ENCODE measurements around the gene MYO9B. TPM values are rescaled to one million over a fixed set of nuclear protein-coding genes. Genes with fewer than 3 reads are reported as not detected.

The MYO9B gene
- polyA plus RNA-seq, 1 donor (not counting 4 experiments of a cell fraction or from before 2014, with no cell fraction given), result 14.3 TPM

DNA sequence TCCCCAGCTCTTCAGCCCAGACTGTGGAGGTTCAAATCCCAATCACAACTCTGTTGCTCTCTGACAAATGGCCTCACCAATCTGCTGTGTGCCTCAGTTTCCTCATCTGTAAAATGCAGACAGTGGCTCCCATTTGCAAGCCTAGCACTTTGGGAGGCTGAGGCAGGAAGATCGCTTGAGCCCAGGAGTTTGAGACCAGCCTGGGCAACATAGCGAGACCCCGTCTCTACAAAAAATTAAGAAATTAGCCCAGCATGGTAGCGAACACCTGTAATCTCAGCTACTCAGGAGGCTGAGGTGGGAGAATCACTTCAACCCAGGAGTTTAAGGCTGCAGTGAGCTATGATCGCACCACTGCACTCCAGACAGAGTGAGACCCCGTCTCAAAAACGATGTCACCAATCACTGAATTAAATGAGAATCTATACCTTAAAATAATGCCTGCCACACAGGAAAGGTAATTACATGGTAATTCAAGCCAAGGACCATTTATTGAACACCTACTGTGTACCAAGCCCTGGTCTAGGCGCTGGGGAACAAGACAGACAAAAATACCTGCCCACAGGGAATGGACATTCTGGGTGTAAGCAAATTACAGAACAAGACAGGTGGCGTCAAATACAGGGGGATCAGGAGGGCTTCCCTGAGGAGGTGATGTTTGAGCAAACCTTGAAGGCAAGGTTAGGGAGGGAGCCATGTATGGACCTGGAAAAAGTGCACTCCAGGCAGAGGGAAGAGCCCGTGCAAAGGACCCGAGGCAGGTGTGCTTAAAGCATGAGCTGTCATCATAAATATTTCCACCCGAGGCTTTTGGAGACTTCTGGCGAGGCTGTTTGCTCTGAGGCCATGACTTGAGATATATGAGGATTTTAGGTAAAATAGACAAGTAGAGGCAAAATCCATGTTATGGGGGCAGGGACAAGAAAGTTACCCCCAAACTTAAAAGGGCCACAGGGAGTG is 162.4 kb downstream of the MYO9B start:
- H3K9ac ChIP-seq (ENCODE audit: control insufficient read depth, extremely low read depth, insufficient read depth, low read length), result no peak overlapping the region
- FAIRE-seq, result no peak
- H3K79me2 ChIP-seq (ENCODE audit: control insufficient read depth, insufficient read depth, low read length), result peaks cover 41% of the 10 kb centered on the region
- DNase-seq (ENCODE audit: low read depth, low spot score), result no peak
- no peaks in the 10 kb centered on the region for H3K27me3 ChIP-seq (ENCODE audit: control insufficient read depth, extremely low read depth, insufficient read depth, low read length)
- TF ChIP-seq, protein P1, sequence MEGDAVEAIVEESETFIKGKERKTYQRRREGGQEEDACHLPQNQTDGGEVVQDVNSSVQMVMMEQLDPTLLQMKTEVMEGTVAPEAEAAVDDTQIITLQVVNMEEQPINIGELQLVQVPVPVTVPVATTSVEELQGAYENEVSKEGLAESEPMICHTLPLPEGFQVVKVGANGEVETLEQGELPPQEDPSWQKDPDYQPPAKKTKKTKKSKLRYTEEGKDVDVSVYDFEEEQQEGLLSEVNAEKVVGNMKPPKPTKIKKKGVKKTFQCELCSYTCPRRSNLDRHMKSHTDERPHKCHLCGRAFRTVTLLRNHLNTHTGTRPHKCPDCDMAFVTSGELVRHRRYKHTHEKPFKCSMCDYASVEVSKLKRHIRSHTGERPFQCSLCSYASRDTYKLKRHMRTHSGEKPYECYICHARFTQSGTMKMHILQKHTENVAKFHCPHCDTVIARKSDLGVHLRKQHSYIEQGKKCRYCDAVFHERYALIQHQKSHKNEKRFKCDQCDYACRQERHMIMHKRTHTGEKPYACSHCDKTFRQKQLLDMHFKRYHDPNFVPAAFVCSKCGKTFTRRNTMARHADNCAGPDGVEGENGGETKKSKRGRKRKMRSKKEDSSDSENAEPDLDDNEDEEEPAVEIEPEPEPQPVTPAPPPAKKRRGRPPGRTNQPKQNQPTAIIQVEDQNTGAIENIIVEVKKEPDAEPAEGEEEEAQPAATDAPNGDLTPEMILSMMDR (optimal IDR thresholded peaks at IDR 0.05 in 1 of 3, IDR thresholded peaks at IDR 0.05 in 1 of 3, conservative IDR thresholded peaks at IDR 0.05 in 1 of 3; ENCODE audit: extremely low read depth in 1 of 3, insufficient read depth in 2 of 3, low read length in 3 of 3), result no peak
- TF ChIP-seq EZH2 (IDR thresholded peaks at IDR 0.05; ENCODE audit: low read length), result no peak
- dilution Hi-C loops (cut with MboI; ENCODE audit: extremely low pct_ligation_motif_present, low sequenced_read_pairs), result no loop called here
- no peak overlapping the region for H3K4me3 ChIP-seq (ENCODE audit: control insufficient read depth in 2 of 3, extremely low read depth in 1 of 3, insufficient read depth in 2 of 3, low read depth in 1 of 3, low read length in 3 of 3)
- H3K27ac ChIP-seq (ENCODE audit: control insufficient read depth, insufficient read depth, low read length), result no peak overlapping the region
- H3K4me1 ChIP-seq (ENCODE audit: control insufficient read depth, extremely low read depth, insufficient read depth, low read length), result peaks cover 14% of the 10 kb centered on the region
- no peak overlapping the region for H2AFZ ChIP-seq (ENCODE audit: control insufficient read depth, low read length)
- no peaks in the 10 kb centered on the region for H3K9me3 ChIP-seq (ENCODE audit: control insufficient read depth, low read depth, low read length)
- H3K9me1 ChIP-seq (ENCODE audit: control insufficient read depth, extremely low read depth, insufficient read depth, low read length), result no peaks in the 10 kb centered on the region
- H4K20me1 ChIP-seq (ENCODE audit: control insufficient read depth, extremely low read depth, insufficient read depth, low read length), result peaks cover 4% of the 10 kb centered on the region
- H3K36me3 ChIP-seq (ENCODE audit: control insufficient read depth in 2 of 2, extremely low read depth in 1 of 2, insufficient read depth in 2 of 2, low read length in 2 of 2), result peaks cover 7 to 8% of the 10 kb centered on the region in 2 experiments
- H3K4me2 ChIP-seq (ENCODE audit: control insufficient read depth, extremely low read depth, insufficient read depth, low read depth, low read length), result no peak overlapping the region

DNA sequence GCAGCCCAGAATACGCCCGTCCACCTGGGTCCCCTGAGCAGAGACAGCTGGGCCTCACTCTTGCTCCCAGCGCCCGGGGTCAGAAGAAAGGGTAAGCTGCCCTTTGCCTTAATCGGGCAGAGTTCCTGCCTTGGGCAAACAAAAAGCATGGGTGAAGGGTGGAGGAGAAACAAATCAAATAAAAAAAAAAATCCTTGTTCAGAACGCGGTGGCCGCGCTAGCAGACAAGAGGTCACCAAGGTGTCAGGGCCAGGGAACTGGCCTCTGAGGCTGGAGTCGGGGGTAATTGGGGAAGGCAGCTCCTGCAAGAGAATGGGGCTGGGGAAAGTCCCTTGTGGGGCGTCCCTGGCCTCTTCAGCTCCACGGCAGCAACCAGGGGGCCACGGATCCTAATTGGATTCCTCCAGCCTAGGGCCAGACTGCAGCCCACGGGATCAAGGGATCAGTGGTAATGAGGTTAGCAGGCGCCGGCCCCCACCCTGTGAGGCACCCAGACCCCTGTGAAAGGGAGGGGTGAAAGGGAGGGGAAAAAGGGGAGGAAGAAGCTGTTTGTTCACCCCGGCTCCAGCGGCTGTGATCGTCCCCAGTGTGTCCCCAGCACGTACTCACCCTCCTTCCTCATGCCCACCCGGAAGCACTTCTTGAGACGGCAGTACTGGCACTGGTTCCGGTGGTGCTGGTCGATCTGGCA is 164.6 kb downstream of the MYO9B start:
- Histone ChIP-seq H3K4me2 (ENCODE audit: control insufficient read depth, extremely low read depth, insufficient read depth, low read depth, low read length) (no peak overlapping the region), H3K9me1 (ENCODE audit: control insufficient read depth, extremely low read depth, insufficient read depth, low read length) (no peaks in the 10 kb centered on the region), H3K9me3 (ENCODE audit: control insufficient read depth, low read depth, low read length) (no peaks in the 10 kb centered on the region), H3K79me2 (ENCODE audit: control insufficient read depth, insufficient read depth, low read length) (peaks cover 43% of the 10 kb centered on the region), H3K4me3 (ENCODE audit: control insufficient read depth in 2 of 3, extremely low read depth in 1 of 3, insufficient read depth in 2 of 3, low read depth in 1 of 3, low read length in 3 of 3) (no peak overlapping the region), H3K4me1 (ENCODE audit: control insufficient read depth, extremely low read depth, insufficient read depth, low read length) (peaks cover 5% of the 10 kb centered on the region), H3K27me3 (ENCODE audit: control insufficient read depth, extremely low read depth, insufficient read depth, low read length) (no peaks in the 10 kb centered on the region), H3K36me3 (ENCODE audit: control insufficient read depth in 2 of 2, extremely low read depth in 1 of 2, insufficient read depth in 2 of 2, low read length in 2 of 2) (peaks cover 7 to 8% of the 10 kb centered on the region in 2 experiments), H4K20me1 (ENCODE audit: control insufficient read depth, extremely low read depth, insufficient read depth, low read length) (no peaks in the 10 kb centered on the region), H2AFZ (ENCODE audit: control insufficient read depth, low read length) (no peak overlapping the region), H3K27ac (ENCODE audit: control insufficient read depth, insufficient read depth, low read length) (no peak overlapping the region), H3K9ac (ENCODE audit: control insufficient read depth, extremely low read depth, insufficient read depth, low read length) (no peak overlapping the region)
- no peak for DNase-seq (ENCODE audit: low read depth, low spot score)
- TF ChIP-seq, protein P1 (optimal IDR thresholded peaks at IDR 0.05 in 1 of 3, IDR thresholded peaks at IDR 0.05 in 1 of 3, conservative IDR thresholded peaks at IDR 0.05 in 1 of 3; ENCODE audit: extremely low read depth in 1 of 3, insufficient read depth in 2 of 3, low read length in 3 of 3), result no peak
- TF ChIP-seq EZH2 (IDR thresholded peaks at IDR 0.05; ENCODE audit: low read length), result no peak
- FAIRE-seq, result no peak
- dilution Hi-C loops (cut with MboI; ENCODE audit: extremely low pct_ligation_motif_present, low sequenced_read_pairs), result no loop called here
